Uterus (tissue), 4 donors: ENCODE data around the gene ABI1. TPM values are rescaled to one million over a fixed set of nuclear protein-coding genes. Genes with fewer than 3 reads are reported as not detected.

Experiments
- DNase-seq, 2 donors: peaks; one replicate each; pipeline ENCODE4 v3.0.0-alpha.2; 2019 to 2020
- H3K27ac ChIP-seq, 2 donors: fragments of 200-600 bp; sonication (generic); 1 replicate in 1 of 2; 2 replicates in 1 of 2; pipeline ENCODE4 v1.5.1; 2016 to 2018
- H3K27me3 ChIP-seq, 2 donors: fragments of 200-600 bp; sonication (generic); one replicate each; pipeline ENCODE4 v1.5.1; 2018 to 2019; ENCODE audit warnings: control low read depth in 1 of 2
- H3K36me3 ChIP-seq, 2 donors: fragments of 200-600 bp; sonication (generic); one replicate each; pipeline ENCODE4 v1.5.1; 2019; ENCODE audit warnings: control low read depth in 1 of 2
- H3K4me1 ChIP-seq, 2 donors: fragments of 200-600 bp; sonication (generic); one replicate each; pipeline ENCODE4 v1.5.1; 2018 to 2019; ENCODE audit warnings: control low read depth in 1 of 2
- H3K4me3 ChIP-seq, 2 donors: fragments of 200-600 bp; sonication (generic); 1 replicate in 1 of 2; 2 replicates in 1 of 2; pipeline ENCODE4 v1.5.1; 2018 to 2019; ENCODE audit warnings: mild to moderate bottlenecking in 1 of 2
- H3K9me3 ChIP-seq, 2 donors: fragments of 200-600 bp; sonication (generic); one replicate each; pipeline ENCODE4 v1.5.1; 2019; ENCODE audit warnings: control low read depth in 1 of 2
- CTCF ChIP-seq, 4 experiments: fragments of 200-600 bp in 2 of 4; fragments of 450-650 bp in 2 of 4; sonication (generic) in 2 of 4; IDR thresholded peaks; one replicate each; pipeline ENCODE4 v1.5.1; 2016 to 2019; ENCODE audit warnings: antibody characterized with exemption in 4 of 4, mild to moderate bottlenecking in 2 of 4, moderate library complexity in 1 of 4
- POLR2A ChIP-seq, 2 donors: fragments of 450-650 bp; IDR thresholded peaks; one replicate each; pipeline ENCODE4 v1.6.1; 2016; ENCODE audit warnings: antibody characterized with exemption in 2 of 2, mild to moderate bottlenecking in 1 of 2, moderate library complexity in 1 of 2
- intact Hi-C: fragments of 100-400 bp; cut with DNase I; formaldehyde crosslinking; loops from one replicate; pipeline ENCODE4 v1.15.1; 2023; ENCODE audit warnings: low total_unique reads
- total RNA-seq, 4 donors: library from RNA; depleted of rRNA in 3 of 4; stranded (reverse); fragments of >200 nt in 3 of 4; gene quantifications; one replicate each; pipeline versions ENCODE4 v1.1.0 to v1.2.4, GENCODE V29; 2014 to 2023
- donor health status: DM: yes; HTN: yes; CAD: no.

ABI1 gene
- total RNA-seq, 4 donors from 2014 or later = 26.6 to 50.4 (median 39.1) TPM

DNA sequence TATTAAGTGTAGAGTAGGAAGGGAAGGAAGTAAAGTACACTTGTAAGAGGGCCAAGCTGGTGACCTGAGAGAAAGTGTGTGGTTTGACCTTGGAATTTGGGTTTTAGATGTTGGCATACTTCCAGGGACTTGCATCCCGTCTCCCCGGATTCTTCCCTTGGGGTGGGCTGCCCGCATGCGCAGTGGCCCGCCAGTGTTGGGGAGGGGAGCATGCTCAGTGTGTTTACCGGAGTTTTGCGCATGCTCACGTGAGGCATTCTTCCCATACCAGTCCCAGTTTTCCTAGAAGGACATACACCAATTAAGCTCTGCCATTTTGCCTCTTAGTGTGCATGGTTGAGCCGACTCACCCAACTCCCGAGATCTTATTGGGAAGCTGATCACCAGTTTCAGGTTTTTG, 153.8 kb downstream of the ABI1 start:
- intact Hi-C loops = no loop called here
- H3K27ac ChIP-seq = no peak overlapping the region
- TF ChIP-seq CTCF (IDR thresholded peaks at IDR 0.05) (no peak), POLR2A (IDR thresholded peaks at IDR 0.05) (no peak)
- no peak for DNase-seq
- H3K27me3 ChIP-seq = no peaks in the 10 kb centered on the region
- H3K4me1 ChIP-seq = no peaks in the 10 kb centered on the region
- no peaks in the 10 kb centered on the region for H3K36me3 ChIP-seq
- no peaks in the 10 kb centered on the region for H3K9me3 ChIP-seq
- no peak overlapping the region for H3K4me3 ChIP-seq

GRCh38 chr10:26706206-26706605, 154.6 kb downstream of the ABI1 start:
- Histone ChIP-seq H3K27me3 (no peaks in the 10 kb centered on the region), H3K27ac (no peak overlapping the region), H3K9me3 (no peaks in the 10 kb centered on the region), H3K4me1 (no peaks in the 10 kb centered on the region), H3K4me3 (no peak overlapping the region), H3K36me3 (no peaks in the 10 kb centered on the region)
- intact Hi-C loops = no loop called here
- no peak for TF ChIP-seq CTCF (IDR thresholded peaks at IDR 0.05)
- no peak for TF ChIP-seq POLR2A (IDR thresholded peaks at IDR 0.05)
- no peak for DNase-seq

- TF ChIP-seq POLR2A (IDR thresholded peaks at IDR 0.05) = no peak
- no peak for TF ChIP-seq CTCF (IDR thresholded peaks at IDR 0.05)
- Histone ChIP-seq H3K27ac (no peak overlapping the region), H3K27me3 (no peaks in the 10 kb centered on the region), H3K9me3 (no peaks in the 10 kb centered on the region), H3K4me1 (no peaks in the 10 kb centered on the region), H3K36me3 (no peaks in the 10 kb centered on the region), H3K4me3 (no peak overlapping the region)
- intact Hi-C loops = no loop called here
- no peak for DNase-seq
Observed at GRCh38 chr10:26703974-26704373, 156.8 kb downstream of the ABI1 start.

GRCh38 chr10:26703096-26703495, 157.7 kb downstream of the ABI1 start:
- no peaks in the 10 kb centered on the region for H3K27me3 ChIP-seq
- TF ChIP-seq POLR2A (IDR thresholded peaks at IDR 0.05) (no peak), CTCF (IDR thresholded peaks at IDR 0.05) (no peak)
- intact Hi-C loops = no loop called here
- no peaks in the 10 kb centered on the region for H3K9me3 ChIP-seq
- no peak overlapping the region for H3K4me3 ChIP-seq
- no peaks in the 10 kb centered on the region for H3K36me3 ChIP-seq
- no peaks in the 10 kb centered on the region for H3K4me1 ChIP-seq
- no peak overlapping the region for H3K27ac ChIP-seq
- no peak for DNase-seq

DNA sequence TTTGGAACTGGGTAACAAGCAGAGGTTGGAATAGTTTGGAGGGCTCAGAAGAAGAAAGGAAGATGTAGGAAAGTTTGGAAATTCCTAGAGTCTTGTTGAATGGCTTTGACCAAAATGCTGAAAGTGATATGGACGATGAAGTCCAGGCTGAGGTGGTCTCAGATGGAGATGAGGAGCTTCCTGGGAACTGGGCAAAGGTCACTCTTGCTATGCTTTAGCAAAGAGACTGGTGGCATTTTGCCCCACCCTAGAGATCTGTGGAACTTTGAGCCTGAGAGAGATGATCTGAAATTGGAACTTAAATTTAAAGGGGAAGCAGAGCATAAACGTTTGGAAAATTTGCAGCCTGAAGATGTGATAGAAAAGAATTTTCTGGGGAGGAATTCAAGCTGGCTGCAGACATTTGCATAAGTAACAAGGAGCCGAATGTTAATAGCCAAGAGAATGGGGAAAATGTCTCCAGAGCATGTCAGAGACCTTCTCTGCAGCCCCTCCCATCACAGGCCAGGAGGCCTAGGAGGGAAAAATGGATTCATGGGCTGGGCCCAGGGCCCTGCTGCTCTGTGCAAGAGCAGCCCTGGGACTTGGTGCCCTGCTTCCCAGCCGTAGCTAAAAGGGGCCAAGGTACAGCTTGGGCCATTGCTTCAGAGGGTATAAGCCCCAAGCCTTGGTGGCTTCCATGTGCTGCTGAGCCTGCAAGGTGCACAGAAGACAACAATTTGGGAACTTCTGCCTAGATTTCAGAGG, 159.7 kb downstream of the ABI1 start:
- no peak overlapping the region for H3K4me3 ChIP-seq
- H3K27me3 ChIP-seq = no peaks in the 10 kb centered on the region
- H3K36me3 ChIP-seq = no peaks in the 10 kb centered on the region
- no peak overlapping the region for H3K27ac ChIP-seq
- no peaks in the 10 kb centered on the region for H3K4me1 ChIP-seq
- intact Hi-C loops = no loop called here
- no peak for DNase-seq
- TF ChIP-seq CTCF (IDR thresholded peaks at IDR 0.05) = no peak
- TF ChIP-seq POLR2A (IDR thresholded peaks at IDR 0.05) = no peak
- no peaks in the 10 kb centered on the region for H3K9me3 ChIP-seq
